ENCODE data around the gene ADSS1.

Gene ADSS1

GRCh38 chr14:104751539-104752422 is 27.8 kb downstream of the ADSS1 start:
- no peak for DNase-seq

DNA sequence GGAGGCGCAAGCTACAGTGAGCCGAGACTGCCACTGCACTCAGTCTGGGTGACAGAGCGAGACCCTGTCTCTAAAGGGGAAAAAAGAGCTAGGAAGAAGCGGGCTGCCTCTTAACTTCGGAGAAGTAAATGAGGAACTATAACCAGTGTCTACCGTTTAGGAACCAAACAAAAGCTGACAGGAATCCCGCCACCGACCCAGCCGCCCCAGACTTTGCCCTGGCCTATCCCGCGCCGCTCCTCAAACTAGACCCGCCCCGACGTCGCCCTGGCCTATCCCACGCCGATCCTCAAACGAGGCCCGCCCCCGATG is 28.4 kb downstream of the ADSS1 start:
- no peak for DNase-seq

GRCh38 chr14:104752735-104753527 is 28.9 kb downstream of the ADSS1 start, which contains the start of gene SIVA1:
Gene SIVA1 (plus strand): TSS chr14:104753147. CDS start chr14:104753202, 55 bp downstream.
- peak; percentile 99 for DNase-seq

DNA sequence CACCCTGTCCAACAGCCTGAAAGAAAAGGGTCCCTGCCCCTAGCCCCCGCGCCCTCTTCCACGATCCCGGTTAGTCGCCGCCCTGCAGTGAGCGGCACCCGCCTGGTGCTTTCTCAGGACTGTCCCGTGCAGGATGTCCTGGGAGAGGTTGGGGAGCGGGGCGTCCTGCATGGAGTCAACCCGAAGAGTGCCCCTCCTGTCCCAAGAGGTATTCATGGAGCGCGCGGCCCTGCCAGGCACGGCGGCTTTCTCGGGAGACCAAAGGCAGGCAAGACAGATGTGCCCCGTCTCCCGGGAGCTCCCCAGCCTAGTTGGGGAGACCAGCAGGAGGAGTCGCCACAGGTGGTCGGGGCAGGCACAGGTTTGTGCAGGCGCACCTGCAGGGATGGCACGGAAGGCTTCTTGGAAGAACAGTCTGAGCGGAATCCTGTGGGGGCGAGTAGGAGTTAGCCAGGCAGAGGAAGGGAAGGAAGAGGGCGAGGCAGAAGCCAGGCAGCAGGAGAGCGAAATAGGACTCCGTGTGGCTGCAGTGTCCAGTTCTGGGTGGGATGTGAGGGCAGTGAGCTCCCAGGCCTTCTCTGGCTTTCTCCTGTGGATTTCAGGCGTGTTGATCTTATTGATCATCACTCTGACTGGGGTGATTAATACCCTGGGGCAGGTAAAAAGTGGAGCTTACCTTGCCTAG is 29.6 kb downstream of the ADSS1 start:
- DNase-seq: no peak

GRCh38 chr14:104754213-104754851 is 30.3 kb downstream of the ADSS1 start:
- no peak for DNase-seq

- no peak for DNase-seq
Observed at GRCh38 chr14:104755621-104756020, 31.6 kb downstream of the ADSS1 start.

DNA sequence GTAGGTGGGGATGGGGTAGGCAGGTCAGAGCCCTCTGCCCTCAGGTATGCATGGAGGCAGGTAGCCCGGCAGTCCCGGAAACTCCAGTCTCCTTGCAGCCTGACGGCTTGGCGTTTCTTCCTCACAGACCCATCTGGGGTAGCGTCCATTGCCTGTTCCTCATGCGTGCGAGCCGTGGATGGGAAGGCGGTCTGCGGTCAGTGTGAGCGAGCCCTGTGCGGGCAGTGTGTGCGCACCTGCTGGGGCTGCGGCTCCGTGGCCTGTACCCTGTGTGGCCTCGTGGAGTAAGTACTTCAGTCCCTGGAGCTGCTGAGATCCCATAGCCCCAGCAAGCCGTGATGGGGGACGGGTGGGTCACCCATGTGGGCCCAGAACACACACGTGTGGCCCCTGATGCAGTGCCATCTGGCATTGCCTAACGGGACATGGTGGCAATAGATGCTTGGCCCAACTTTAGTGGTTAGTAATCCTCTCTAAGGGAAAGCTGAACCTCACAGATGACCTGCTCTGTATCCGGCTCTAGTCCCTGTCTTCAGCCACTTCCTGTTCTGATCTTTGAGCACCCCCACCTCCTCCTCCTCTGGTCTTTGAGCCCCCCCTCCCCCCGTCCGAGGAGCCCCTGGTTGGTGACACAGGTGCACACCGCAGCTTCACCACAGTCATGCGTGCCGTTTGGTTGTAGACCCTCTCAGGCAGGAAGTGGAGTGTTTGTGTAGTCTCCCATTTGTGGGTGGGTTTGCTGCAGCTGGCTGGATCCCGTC is 32.6 kb downstream of the ADSS1 start:
- DNase-seq: no peak

DNA sequence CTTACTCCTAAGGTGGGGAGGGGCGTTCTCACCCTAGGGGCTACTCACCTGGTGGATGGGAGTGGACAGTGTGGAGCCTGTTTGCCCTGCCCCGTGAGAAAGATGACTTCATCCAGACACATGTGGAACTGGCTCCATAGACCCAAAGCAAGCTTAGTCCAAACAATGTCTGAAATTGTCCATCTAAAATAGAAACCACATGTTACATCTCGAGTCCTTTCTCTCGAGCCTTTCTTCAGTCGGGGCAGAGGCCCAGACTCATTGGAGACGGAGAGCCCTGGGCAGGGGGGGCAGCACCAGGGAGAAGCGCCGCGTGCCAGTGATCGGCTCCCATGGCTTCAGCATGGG is 33.2 kb downstream of the ADSS1 start:
- no peak for DNase-seq

DNA sequence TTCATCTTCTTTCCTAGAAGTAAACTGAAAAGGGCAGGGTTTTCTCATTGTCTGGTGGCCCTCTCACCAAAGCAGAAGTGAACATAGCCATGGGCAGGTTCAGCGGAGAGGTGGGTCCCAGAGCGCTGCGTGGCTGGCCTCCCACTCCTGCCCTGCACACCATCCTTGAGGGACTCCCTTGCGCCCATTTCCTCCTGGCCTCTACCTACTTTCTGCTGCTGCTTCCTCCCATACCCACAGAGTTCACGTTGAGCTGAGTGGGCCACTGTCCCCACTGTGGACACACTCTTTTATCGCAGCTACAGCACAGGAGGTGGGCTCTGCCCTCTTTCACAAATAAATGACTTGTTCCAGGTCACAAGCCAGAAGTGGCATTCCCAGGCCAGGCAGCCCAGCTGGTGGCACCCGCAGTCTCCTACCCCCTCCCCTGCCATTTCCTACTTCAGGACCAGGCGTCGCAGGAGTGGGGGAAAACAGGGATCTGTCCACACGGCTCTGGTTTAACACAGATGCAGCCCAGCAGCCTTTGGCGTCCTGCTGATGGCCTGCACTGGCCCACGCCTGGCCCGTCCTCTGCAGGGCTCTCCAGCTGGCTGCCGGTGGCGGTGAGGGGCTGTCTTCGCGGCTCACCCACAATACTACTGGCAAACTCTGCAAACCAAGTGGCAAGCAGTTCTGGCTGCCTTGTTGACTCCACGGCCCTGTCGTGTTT is 33.8 kb downstream of the ADSS1 start:
- DNase-seq: no peak

GRCh38 chr14:104758981-104759969 is 35.2 kb downstream of the ADSS1 start:
- DNase-seq: no peak

- no peak for DNase-seq
Observed at GRCh38 chr14:104765517-104765916, 41.5 kb downstream of the ADSS1 start.

DNA sequence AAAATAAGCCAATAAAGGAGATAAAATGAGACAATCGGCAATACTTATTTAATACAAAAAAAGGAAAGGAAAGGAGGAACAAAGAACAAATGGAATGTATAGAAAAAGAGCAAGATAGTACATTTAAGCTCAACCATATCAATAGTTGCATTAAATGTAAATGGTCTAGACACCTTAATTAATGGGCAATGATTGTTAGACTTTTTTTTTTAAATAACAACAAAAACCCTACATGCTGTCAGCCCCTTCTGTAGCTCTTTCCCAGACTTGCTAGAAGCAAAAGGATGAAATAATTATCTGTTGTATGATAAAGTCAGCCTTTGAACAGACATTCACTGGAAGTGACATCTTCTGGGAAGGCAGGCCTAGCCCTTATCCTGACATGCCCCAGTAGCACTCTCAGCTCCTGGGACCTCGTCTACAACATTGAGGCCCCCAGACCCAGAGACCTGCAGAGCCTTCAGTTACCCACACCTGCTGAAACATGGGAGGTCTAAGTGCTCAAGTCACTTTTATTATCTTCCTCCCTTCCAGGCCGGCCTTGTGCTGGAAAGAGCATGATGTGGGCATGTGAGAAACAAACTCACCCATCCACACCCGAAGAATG is 42.3 kb downstream of the ADSS1 start:
- no peak for DNase-seq

- DNase-seq: no peak
Observed at GRCh38 chr14:104766863-104767633, 43.0 kb downstream of the ADSS1 start.

DNA sequence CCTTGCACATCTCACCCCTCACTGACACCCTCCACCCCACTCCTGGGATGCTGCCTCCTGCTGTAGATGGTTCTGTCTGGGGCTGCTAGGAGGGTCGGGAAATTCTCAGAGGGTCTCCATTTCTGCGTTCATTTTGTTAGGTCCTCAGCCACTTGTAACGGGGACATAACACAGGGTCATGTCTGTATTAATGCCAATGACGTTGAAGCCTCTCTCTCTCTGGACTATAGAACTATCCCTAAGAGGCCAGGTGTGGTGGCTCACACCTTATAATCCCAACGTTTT is 43.5 kb downstream of the ADSS1 start:
- no peak for DNase-seq

DNA sequence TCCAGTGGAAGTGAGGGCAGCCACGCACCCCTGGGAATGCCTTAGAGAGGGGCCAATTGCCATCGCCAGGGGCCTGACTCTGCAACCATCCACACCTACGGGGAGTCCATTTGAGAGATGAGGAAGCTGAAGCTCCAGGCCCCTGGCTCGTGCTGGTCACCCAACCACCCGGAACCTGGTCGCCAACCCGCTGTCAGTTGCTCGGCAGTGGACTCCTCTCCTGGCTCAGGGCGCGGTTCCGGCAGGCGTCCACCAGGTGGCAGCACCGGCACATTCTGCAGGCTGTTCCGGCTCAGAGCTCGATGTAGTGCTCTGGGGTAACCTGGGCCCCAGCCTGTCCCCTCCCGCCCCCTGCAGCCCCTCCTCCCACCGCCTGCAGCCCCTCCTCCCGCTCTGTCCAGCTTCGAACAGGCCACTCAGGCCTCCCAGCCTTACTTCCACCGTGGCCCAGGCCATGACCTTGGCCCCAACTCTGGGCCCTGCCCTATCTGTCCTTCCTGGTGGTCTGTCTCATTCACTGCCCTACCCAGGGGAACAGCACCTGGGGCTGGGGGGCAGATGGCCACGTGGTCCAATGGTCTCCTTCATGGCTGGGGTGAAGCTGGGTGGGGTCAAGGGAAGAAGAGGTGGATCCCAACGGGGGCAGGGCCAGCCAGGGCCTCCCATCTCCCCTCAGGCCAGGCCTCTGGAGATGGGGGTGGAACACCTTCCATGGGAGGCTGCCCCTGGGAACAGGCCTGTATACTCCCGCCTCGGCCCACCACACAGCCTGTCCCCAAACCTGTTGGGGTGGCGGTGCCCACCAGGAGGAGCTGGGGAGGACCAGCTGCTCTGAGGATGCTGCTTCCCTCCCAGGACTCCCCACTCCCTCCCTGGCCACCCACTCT is 44.7 kb downstream of the ADSS1 start:
- DNase-seq: peak; percentile 79

DNA sequence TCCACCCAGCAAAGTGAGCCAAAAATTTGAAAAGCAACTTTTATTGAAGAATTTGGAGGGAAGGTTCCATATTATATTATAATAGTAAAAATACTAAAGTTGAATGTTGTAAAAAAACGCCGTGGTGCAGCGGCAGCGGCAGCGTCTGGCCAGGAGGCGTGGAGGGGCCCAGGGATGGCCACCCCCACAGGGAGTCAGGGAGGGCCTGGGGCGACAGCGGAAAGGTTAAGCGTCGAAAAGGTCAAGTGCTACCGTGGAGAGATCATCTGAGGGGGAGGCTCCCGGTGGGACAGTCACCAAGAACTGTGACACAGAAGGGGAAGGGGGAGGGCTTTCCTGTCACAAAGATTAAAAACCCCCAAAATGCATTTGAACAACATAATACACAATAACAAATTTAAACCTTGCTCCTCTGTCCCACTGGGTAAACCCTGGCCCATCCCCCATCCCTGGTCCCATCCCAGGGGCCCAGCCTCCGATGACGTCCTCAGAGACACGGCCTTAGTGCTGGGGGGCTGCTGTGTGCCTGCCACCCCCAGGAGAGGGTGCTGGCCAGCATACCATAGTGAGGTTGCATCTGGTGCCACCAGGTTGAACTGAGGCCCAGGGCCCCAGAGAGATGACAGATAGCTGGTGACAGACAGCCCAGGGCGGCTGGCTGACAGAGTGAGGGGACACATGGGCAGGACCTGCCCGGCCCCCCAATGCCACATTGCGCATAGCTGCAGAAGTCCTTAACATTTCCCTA is 45.5 kb downstream of the ADSS1 start:
- DNase-seq: no peak

GRCh38 chr14:104770072-104770579 is 46.1 kb downstream of the ADSS1 start:
- no peak for DNase-seq
